ENCODE data around the gene KAT6B.

Gene KAT6B

GRCh38 chr10:74960670-74961069, 134.3 kb downstream of the KAT6B start:
- CTCF ChIA-PET: no interaction called here
- H3K36me3 Mint-ChIP-seq: peaks cover 7% of the 10 kb centered on the region
- H3K4me1 Mint-ChIP-seq: no peaks in the 10 kb centered on the region
- DNase-seq: no peak
- no peaks in the 10 kb centered on the region for H3K27me3 Mint-ChIP-seq
- H3K27ac Mint-ChIP-seq: no peak overlapping the region
- H3K4me3 Mint-ChIP-seq: no peak overlapping the region
- H3K9me3 Mint-ChIP-seq: no peaks in the 10 kb centered on the region

DNA sequence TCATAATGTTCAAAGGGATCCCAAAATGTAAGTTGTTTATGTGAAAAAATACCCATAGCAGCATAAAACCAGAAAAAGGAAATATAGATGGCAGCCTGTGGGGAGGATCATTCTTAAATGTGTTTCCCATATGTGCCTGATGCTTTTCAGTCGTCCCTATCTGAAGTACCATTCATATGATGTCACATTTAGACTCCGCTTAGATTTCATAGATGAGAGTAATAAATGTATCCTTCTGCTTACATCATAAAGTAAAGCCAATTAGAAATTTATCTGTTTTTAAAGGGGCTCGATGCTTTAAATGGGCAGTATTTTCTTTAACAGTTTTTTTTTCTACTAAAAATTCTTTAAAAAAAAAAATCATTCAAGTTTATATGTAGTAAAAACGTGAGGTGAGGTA, 136.1 kb downstream of the KAT6B start:
- no peak for DNase-seq
- Mint-ChIP-seq H3K36me3 (peaks cover 9% of the 10 kb centered on the region), H3K9me3 (peaks cover 3% of the 10 kb centered on the region), H3K27ac (no peak overlapping the region), H3K4me3 (no peak overlapping the region), H3K27me3 (no peaks in the 10 kb centered on the region), H3K4me1 (peaks cover 2% of the 10 kb centered on the region)
- CTCF ChIA-PET: no interaction called here

DNA sequence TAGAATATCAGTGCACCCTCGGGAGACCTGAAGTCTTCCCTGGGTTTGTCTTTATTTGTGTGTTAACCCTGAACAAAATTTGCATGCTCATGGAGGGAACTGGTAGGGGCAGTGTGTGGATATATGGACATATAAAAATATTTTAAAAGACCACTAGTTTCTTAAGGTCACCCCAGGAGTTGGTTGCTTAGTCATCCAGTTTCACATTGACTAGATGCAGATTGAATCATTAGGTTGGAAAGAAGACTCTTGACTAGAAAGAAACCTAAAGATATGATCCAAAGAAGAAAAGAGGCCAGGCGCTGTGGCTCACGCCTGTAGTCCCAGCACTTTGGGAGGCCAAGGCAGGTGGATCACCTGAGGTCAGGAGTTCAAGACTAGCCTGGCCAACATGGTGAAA, 137.1 kb downstream of the KAT6B start:
- H3K27ac Mint-ChIP-seq: no peak overlapping the region
- no peak for DNase-seq
- CTCF ChIA-PET: no interaction called here

DNA sequence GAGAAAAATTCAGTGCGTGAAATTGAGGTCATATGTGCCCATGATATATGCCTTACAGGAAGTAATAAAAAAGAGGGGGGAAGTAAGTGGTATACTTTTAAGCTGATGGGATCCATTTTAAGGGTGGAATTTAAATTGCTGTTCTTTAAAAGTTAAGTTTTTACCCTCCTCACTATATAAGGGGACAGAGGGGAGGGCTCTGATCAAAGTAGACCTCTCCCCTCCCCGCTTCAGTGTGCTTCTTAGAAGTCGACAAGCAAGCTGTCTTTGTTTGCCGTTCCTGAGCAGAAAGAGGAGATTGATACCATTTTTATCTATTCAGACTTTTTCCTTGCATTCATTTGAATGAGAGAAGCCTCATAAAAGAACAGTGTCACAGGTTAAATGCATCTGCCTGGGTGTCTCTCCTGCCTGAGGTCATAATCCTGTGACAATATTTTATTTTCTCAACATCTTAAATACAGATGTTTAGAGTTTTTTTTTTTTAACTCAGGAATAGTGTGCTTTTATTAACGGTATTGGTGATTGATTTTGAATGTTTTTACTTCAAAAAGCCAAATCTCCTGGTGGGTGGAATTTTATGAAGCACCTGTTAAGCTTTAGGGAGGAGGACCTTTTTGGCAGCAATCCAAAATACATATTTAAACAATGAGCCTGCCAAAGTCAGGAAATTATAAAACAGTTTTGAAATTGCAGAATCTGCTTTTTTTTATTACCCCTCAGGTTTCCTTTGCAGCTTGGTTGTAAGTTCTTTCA, 141.7 kb downstream of the KAT6B start:
- Mint-ChIP-seq H3K27me3 (no peaks in the 10 kb centered on the region), H3K9me3 (peaks cover 3% of the 10 kb centered on the region), H3K27ac (peak overlapping the region; percentile 38), H3K36me3 (peaks cover 12% of the 10 kb centered on the region), H3K4me3 (peak overlapping the region; percentile 11), H3K4me1 (peaks cover 21% of the 10 kb centered on the region)
- no peak for DNase-seq
- CTCF ChIA-PET: interaction anchor here (1.0 to 1.2 kb wide), 2 partner anchors 24 to 609 kb away, joined by 3 to 4 read pairs; no protein-coding TSS in a partner anchor

More for the DNA sequence above, 137.1 kb downstream of the KAT6B start:
- Mint-ChIP-seq H3K36me3 (peaks cover 9% of the 10 kb centered on the region), H3K4me3 (no peak overlapping the region), H3K4me1 (peaks cover 12% of the 10 kb centered on the region), H3K27me3 (no peaks in the 10 kb centered on the region), H3K9me3 (peaks cover 3% of the 10 kb centered on the region)

DNA sequence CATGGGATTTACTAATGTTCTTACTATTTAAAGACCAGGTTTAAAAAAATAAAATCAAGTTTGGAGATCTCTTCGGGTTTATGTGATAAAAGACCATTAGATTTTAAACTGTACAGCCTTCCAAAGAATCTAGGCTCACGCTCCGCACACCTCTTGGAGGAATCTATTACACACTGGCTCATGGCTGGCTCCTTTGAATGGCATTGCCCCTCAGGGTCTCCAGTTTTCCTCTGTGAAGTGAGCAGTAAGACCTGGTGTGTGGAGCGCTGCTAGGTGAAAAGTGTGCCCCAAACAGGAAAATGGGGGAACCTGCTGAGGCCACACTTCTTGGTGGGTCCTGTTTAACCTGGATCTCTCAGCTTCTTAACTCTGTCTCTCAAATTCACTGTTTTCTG, 142.3 kb downstream of the KAT6B start:
- Mint-ChIP-seq H3K27ac (no peak overlapping the region), H3K4me1 (peaks cover 21% of the 10 kb centered on the region)
- CTCF ChIA-PET: interaction anchor here (1.2 kb wide), 1 partner anchor 609 kb away, joined by 3 read pairs; no protein-coding TSS in a partner anchor

DNA sequence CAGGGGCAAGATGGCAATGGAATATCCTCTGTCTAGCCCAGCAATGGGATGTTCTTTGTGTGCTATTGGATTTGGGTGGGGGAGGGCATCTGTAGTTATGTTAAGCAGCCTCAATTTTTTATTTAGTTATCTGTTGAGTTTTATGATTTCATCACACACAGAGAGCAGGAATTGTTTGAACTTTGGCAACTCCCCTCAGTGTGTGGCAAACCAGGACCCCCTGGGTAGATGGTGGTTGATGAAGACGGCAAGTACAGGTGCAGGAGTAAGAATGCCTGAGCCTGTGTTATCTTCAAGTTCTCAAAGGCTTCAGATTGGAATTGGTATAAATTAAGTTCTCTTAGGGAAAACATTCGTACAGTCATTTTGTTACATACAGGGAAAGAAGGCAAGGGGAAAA, 142.7 kb downstream of the KAT6B start:
- Mint-ChIP-seq H3K36me3 (peaks cover 14% of the 10 kb centered on the region), H3K4me3 (no peak overlapping the region), H3K27ac (no peak overlapping the region), H3K4me1 (peaks cover 21% of the 10 kb centered on the region), H3K9me3 (peaks cover 3% of the 10 kb centered on the region), H3K27me3 (no peaks in the 10 kb centered on the region)
- CTCF ChIA-PET: interaction anchor here (1.7 kb wide), 1 partner anchor 13 kb away, joined by 4 read pairs; no protein-coding TSS in a partner anchor
- no peak for DNase-seq

More for the DNA sequence above, 142.3 kb downstream of the KAT6B start:
- Mint-ChIP-seq H3K4me3 (no peak overlapping the region), H3K9me3 (peaks cover 3% of the 10 kb centered on the region), H3K36me3 (peaks cover 14% of the 10 kb centered on the region), H3K27me3 (no peaks in the 10 kb centered on the region)
- DNase-seq: no peak

- Mint-ChIP-seq H3K27ac (no peak overlapping the region), H3K4me3 (no peak overlapping the region), H3K4me1 (peaks cover 21% of the 10 kb centered on the region), H3K9me3 (peaks cover 3% of the 10 kb centered on the region), H3K27me3 (no peaks in the 10 kb centered on the region), H3K36me3 (peaks cover 14% of the 10 kb centered on the region)
- no peak for DNase-seq
- CTCF ChIA-PET: interaction anchor here (0.6 to 1.7 kb wide), 2 partner anchors 12 to 769 kb away, joined by 3 to 4 read pairs; no protein-coding TSS in a partner anchor
Measured at GRCh38 chr10:74969530-74969929, 143.1 kb downstream of the KAT6B start.

DNA sequence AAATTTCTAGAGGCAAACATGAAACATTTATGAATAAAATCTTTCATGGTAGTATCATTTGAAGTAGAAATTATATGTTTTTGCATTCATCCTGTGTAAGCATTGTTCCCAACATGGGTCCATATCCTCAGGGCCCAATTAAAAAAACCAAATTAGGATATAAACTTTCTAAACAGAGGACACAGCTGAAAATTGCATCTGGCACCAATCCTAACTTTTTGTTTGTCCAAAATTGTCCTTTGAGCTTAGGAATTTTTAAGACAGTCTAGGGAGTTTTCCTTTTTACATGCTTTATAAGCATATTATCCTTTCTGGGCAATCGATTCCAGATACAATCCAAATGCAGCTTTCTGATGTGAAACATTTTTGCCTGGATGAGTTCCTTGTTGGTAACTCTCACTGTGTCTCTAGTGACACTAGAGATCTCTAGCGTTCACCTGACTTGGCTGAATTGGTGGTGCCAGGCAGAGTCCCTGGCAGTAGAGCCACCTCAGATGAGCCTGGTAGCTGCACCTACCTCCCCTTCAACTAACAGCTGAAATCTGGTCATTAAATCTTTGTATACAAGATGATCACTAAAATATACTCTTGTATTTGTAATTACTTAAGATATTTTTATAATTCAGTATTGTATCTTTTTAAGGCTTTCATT, 147.5 kb downstream of the KAT6B start:
- H3K4me3 Mint-ChIP-seq: no peak overlapping the region
- CTCF ChIA-PET: no interaction called here
- H3K4me1 Mint-ChIP-seq: peaks cover 29% of the 10 kb centered on the region
- no peaks in the 10 kb centered on the region for H3K27me3 Mint-ChIP-seq
- H3K36me3 Mint-ChIP-seq: peaks cover 41% of the 10 kb centered on the region
- DNase-seq: no peak
- H3K27ac Mint-ChIP-seq: no peak overlapping the region
- no peaks in the 10 kb centered on the region for H3K9me3 Mint-ChIP-seq

DNA sequence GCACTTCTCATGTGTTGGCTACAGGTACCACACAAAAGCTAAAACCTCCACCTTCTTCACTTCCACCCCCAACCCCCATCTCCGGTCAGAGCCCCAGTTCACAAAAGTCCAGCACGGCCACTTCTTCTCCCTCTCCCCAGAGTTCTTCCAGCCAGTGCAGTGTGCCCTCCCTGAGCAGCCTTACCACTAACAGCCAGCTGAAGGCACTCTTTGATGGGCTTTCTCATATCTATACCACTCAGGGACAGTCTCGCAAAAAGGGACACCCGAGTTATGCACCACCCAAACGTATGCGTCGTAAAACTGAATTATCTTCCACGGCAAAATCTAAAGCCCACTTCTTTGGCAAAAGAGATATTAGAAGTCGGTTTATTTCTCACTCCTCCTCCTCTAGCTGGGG, 149.4 kb downstream of the KAT6B start:
- H3K27me3 Mint-ChIP-seq: no peaks in the 10 kb centered on the region
- peaks cover 26% of the 10 kb centered on the region for H3K4me1 Mint-ChIP-seq
- H3K27ac Mint-ChIP-seq: no peak overlapping the region
- peaks cover 46% of the 10 kb centered on the region for H3K36me3 Mint-ChIP-seq
- H3K4me3 Mint-ChIP-seq: no peak overlapping the region
- H3K9me3 Mint-ChIP-seq: no peaks in the 10 kb centered on the region
- no peak for DNase-seq
- CTCF ChIA-PET: interaction anchor here (0.9 to 1.7 kb wide), 5 partner anchors 10 to 557 kb away, joined by 3 to 7 read pairs (median 4); no protein-coding TSS in a partner anchor

- Mint-ChIP-seq H3K27me3 (no peaks in the 10 kb centered on the region), H3K4me1 (peaks cover 26% of the 10 kb centered on the region), H3K4me3 (no peak overlapping the region), H3K27ac (no peak overlapping the region), H3K9me3 (no peaks in the 10 kb centered on the region), H3K36me3 (peaks cover 46% of the 10 kb centered on the region)
- no peak for DNase-seq
- CTCF ChIA-PET: interaction anchor here (0.7 to 1.7 kb wide), 6 partner anchors 9 to 558 kb away, joined by 3 to 7 read pairs (median 3); no protein-coding TSS in a partner anchor
Measured at GRCh38 chr10:74976565-74976964, 150.2 kb downstream of the KAT6B start.

DNA sequence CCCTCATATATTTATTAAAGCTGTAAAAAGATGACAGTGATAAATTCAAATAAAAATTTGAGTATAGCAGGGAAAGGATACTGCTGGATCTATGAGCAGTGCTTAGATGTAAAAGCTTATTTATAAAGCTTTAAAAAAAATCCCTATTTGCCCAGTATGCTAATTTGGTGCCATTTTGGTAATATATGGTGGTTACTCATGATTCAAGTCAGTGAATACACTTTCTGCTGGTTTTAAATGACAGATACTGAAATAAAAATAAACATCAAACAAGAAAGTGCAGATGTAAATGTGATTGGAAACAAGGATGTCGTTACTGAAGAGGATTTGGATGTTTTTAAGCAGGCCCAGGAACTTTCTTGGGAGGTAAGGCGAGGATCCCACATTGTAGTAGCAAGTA, 150.7 kb downstream of the KAT6B start:
- no peaks in the 10 kb centered on the region for H3K9me3 Mint-ChIP-seq
- no peak overlapping the region for H3K4me3 Mint-ChIP-seq
- H3K36me3 Mint-ChIP-seq: peaks cover 47% of the 10 kb centered on the region
- no peak overlapping the region for H3K27ac Mint-ChIP-seq
- peaks cover 26% of the 10 kb centered on the region for H3K4me1 Mint-ChIP-seq
- no peaks in the 10 kb centered on the region for H3K27me3 Mint-ChIP-seq
- no peak for DNase-seq
- CTCF ChIA-PET: interaction anchor here (0.7 to 1.7 kb wide), 3 partner anchors 8 to 239 kb away, joined by 3 to 7 read pairs (median 3); no protein-coding TSS in a partner anchor

GRCh38 chr10:74977913-74978847, 151.8 kb downstream of the KAT6B start:
- Mint-ChIP-seq H3K4me1 (peaks cover 26% of the 10 kb centered on the region), H3K27ac (peak overlapping the region; percentile 81), H3K4me3 (peak overlapping the region; percentile 27), H3K9me3 (no peaks in the 10 kb centered on the region), H3K36me3 (peaks cover 52% of the 10 kb centered on the region), H3K27me3 (no peaks in the 10 kb centered on the region)
- CTCF ChIA-PET: interaction anchor here (0.6 to 0.7 kb wide), 2 partner anchors 17 to 43 kb away, joined by 3 read pairs; no protein-coding TSS in a partner anchor
- peak; percentile 64 for DNase-seq

DNA sequence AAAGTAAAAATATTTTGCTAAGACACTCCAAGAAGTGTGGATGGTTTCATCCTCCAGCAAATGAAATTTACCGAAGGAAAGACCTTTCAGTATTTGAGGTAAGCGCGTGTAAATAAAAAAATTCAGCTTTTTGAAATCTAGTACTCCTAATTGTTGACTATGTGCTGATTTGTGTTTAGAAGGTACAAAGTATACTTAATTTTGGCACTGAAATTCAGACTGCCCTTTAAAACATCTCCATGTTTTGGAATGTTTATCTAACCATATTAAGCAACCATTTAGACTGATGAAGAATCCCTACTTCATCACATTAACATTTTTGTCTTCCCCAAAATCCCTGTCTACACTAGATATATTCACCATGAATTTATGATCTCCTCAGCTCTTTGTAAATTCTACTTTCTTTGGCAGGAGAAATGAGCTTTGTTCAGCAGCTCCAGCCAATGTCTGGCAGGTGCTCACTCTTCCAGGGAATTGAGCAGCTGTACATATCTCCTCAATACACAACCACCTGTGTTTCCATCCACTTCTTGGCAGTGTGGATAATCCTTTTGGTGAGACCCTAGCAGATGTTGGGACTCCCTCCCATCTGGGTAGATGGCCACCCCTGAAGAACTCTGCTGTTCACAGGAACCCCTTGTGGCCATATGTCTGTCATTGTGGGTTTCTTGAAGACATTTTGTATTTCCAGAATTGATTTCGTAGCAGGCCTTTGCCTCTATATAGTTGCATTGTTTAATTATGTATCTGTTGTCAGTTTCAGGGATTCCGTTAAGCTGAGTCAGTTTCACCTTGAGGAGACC, 155.6 kb downstream of the KAT6B start:
- Mint-ChIP-seq H3K27ac (no peak overlapping the region), H3K9me3 (no peaks in the 10 kb centered on the region), H3K4me3 (no peak overlapping the region), H3K4me1 (peaks cover 19% of the 10 kb centered on the region), H3K36me3 (peaks cover 37% of the 10 kb centered on the region), H3K27me3 (no peaks in the 10 kb centered on the region)
- DNase-seq: no peak
- CTCF ChIA-PET: interaction anchor here (1.1 to 1.2 kb wide), 3 partner anchors 12 to 89 kb away, joined by 3 to 4 read pairs (median 3); no protein-coding TSS in a partner anchor
